ENCODE results near the gene KLHL25.
"Not testable (repeated sequence)": the region's sequence is repeated elsewhere in the genome, so short reads cannot be mapped to it uniquely, and the experiment has no call there.

KLHL25 gene

GRCh38 chr15:85804481-85805170 is 9.9 kb upstream of the KLHL25 start:
- no peak for DNase-seq

GRCh38 chr15:85802617-85803016 is 7.9 kb upstream of the KLHL25 start:
- peak; percentile 8 for DNase-seq

GRCh38 chr15:85800478-85801123 is 5.9 kb upstream of the KLHL25 start:
- DNase-seq = no peak

- DNase-seq = not testable (repeated sequence)
Measured at GRCh38 chr15:85796371-85796770, 1.6 kb upstream of the KLHL25 start.

- DNase-seq = no peak
Measured at GRCh38 chr15:85795337-85796305, 896 bp upstream of the KLHL25 start.

- DNase-seq = peak; percentile 35
Measured at GRCh38 chr15:85793641-85794597, 806 bp downstream of the KLHL25 start.

- DNase-seq = no peak
Measured at GRCh38 chr15:85792912-85793590, 1.7 kb downstream of the KLHL25 start.

GRCh38 chr15:85792102-85792731 is 2.5 kb downstream of the KLHL25 start:
- DNase-seq = no peak

GRCh38 chr15:85789496-85789875 is 5.2 kb downstream of the KLHL25 start:
- no peak for DNase-seq

GRCh38 chr15:85788771-85789495 is 5.8 kb downstream of the KLHL25 start:
- no peak for DNase-seq

GRCh38 chr15:85786781-85787114 is 8.0 kb downstream of the KLHL25 start:
- no peak for DNase-seq

- DNase-seq = no peak
Measured at GRCh38 chr15:85785887-85786780, 8.6 kb downstream of the KLHL25 start.

- no peak for DNase-seq
Measured at GRCh38 chr15:85782064-85782463, 12.7 kb downstream of the KLHL25 start.

GRCh38 chr15:85781099-85781498 is 13.6 kb downstream of the KLHL25 start:
- DNase-seq = no peak

GRCh38 chr15:85780225-85780985 is 14.3 kb downstream of the KLHL25 start:
- no peak for DNase-seq

GRCh38 chr15:85779249-85779648 is 15.5 kb downstream of the KLHL25 start:
- no peak for DNase-seq

GRCh38 chr15:85778107-85778776 is 16.5 kb downstream of the KLHL25 start:
- no peak for DNase-seq

All from hematopoietic multipotent progenitor cell treated with erythropoietin and hydrocortisone succinate and interleukin-3 and kit ligand, for 6 days (in vitro differentiated cells).